Endothelial cell of umbilical vein (primary cell): ENCODE measurements around the gene CUX1. TPM values are rescaled to one million over a fixed set of nuclear protein-coding genes. Genes with fewer than 3 reads are reported as not detected.

Experiments used
- BruUV-seq: library from RNA; stranded (reverse); fragments of 400-500 nt; replicated peaks from 2 replicates; lab custom pipeline; 2021; lab: Mats Ljungman, UMichigan
- CTCF ChIA-PET: fragments of 300-600, 350-600 bp; sonication (Branson Sonifier 250); formaldehyde crosslinking; loops from one replicate; lab custom pipeline; 2021; ENCODE audit warnings: antibody characterized with exemption, inconsistent platforms; lab: Charles Lee
- POLR2A ChIA-PET: fragments of 300-600, 350-600 bp; sonication (Branson Sonifier 250); formaldehyde crosslinking; loops from one replicate; lab custom pipeline; 2021; ENCODE audit warnings: antibody characterized with exemption, inconsistent platforms; lab: Charles Lee
- DNase-seq: peaks from one replicate; pipeline ENCODE4 v3.0.0-alpha.2; 2011; ENCODE audit warnings: low read depth, low spot score
- FAIRE-seq: peaks from 2 replicates; lab custom pipeline; 2011; peaks lifted over from hg19 to GRCh38; lab: Jason Lieb, UNC
- H2AFZ ChIP-seq: 2 replicates; pipeline ENCODE4 v1.6.0; 2012; ENCODE audit warnings: low read depth, low read length, control low read depth, inconsistent platforms
- H3K27ac ChIP-seq: 2 replicates; pipeline ENCODE4 v1.5.1; 2011; ENCODE audit warnings: low read depth, mild to moderate bottlenecking, control low read depth, low read length, moderate library complexity; ENCODE audit not compliant: insufficient read depth
- H3K27me3 ChIP-seq, 2 experiments: 2 replicates each; pipeline versions ENCODE4 v1.6.0 to v1.6.1; 2011; ENCODE audit warnings: low read length in 2 of 2, mixed read lengths in 1 of 2; ENCODE audit not compliant: control insufficient read depth in 2 of 2, insufficient read depth in 2 of 2
- H3K36me3 ChIP-seq, 2 experiments: 2 replicates in 1 of 2; 3 replicates in 1 of 2; pipeline ENCODE4 v1.5.1; 2011; ENCODE audit warnings: low read length in 2 of 2, mild to moderate bottlenecking in 1 of 2, moderate library complexity in 1 of 2; ENCODE audit not compliant: control insufficient read depth in 2 of 2, insufficient read depth in 2 of 2; ENCODE audit errors: extremely low read depth in 1 of 2
- H3K4me1 ChIP-seq: 3 replicates; pipeline ENCODE4 v1.5.1; 2011; ENCODE audit warnings: mild to moderate bottlenecking, low read length; ENCODE audit not compliant: control insufficient read depth, insufficient read depth; ENCODE audit errors: extremely low read depth
- H3K4me2 ChIP-seq: 2 replicates; pipeline ENCODE4 v1.6.1; 2011; ENCODE audit warnings: low read length, control low read depth, mixed read lengths; ENCODE audit not compliant: insufficient read depth
- H3K4me3 ChIP-seq, 3 experiments: fragments of 200-600 bp in 1 of 3; sonication (generic), shearing (Covaris generic) in 1 of 3; replicated peaks in 1 of 3; 2 replicates each; pipeline ENCODE4 v1.5.1; 2011 to 2016; ENCODE audit warnings: control low read depth in 3 of 3, low read length in 3 of 3, mild to moderate bottlenecking in 2 of 3, inconsistent platforms in 1 of 3, low read depth in 1 of 3, moderate library complexity in 1 of 3; ENCODE audit not compliant: insufficient read depth in 1 of 3
- H3K79me2 ChIP-seq: 2 replicates; pipeline ENCODE4 v1.6.0; 2012; ENCODE audit warnings: low read length, inconsistent platforms; ENCODE audit not compliant: control insufficient read depth, insufficient read depth
- H3K9ac ChIP-seq: replicated peaks from 2 replicates; pipeline ENCODE3; 2011; ENCODE audit warnings: low read length, control low read depth; ENCODE audit not compliant: insufficient read depth; ENCODE audit errors: extremely low read depth
- H3K9me1 ChIP-seq: replicated peaks from 3 replicates; pipeline ENCODE4 v1.6.0; 2011; ENCODE audit warnings: mild to moderate bottlenecking, low read length; ENCODE audit not compliant: control insufficient read depth, insufficient read depth; ENCODE audit errors: extremely low read depth
- H3K9me3 ChIP-seq: replicated peaks from 2 replicates; pipeline ENCODE4 v1.5.1; 2012; ENCODE audit warnings: low read length, inconsistent platforms; ENCODE audit not compliant: control insufficient read depth, insufficient read depth
- H4K20me1 ChIP-seq: replicated peaks from 2 replicates; pipeline ENCODE3; 2011; ENCODE audit warnings: mild to moderate bottlenecking, low read length; ENCODE audit not compliant: control insufficient read depth, insufficient read depth; ENCODE audit errors: extremely low read depth
- CTCF ChIP-seq, 2 donors: IDR thresholded peaks; 1 replicate in 1 of 2; 2 replicates in 1 of 2; pipeline ENCODE4 v1.5.1; 2011; ENCODE audit warnings: low read length in 2 of 2, mild to moderate bottlenecking in 2 of 2, moderate library complexity in 2 of 2, control low read depth in 1 of 2, inconsistent platforms in 1 of 2, low read depth in 1 of 2; ENCODE audit not compliant: insufficient read depth in 1 of 2; ENCODE audit errors: extremely low read depth in 1 of 2
- EZH2 ChIP-seq: IDR thresholded peaks from 2 replicates; pipeline ENCODE4 v1.6.1; 2012; ENCODE audit warnings: borderline replicate concordance, low read depth, mild to moderate bottlenecking, moderate library complexity, low read length, inconsistent platforms; ENCODE audit not compliant: severe bottlenecking
- FOS ChIP-seq: IDR thresholded peaks from 2 replicates; pipeline ENCODE4 v1.6.1; 2011; ENCODE audit warnings: mild to moderate bottlenecking, low read length, moderate library complexity, borderline replicate concordance; ENCODE audit not compliant: insufficient read depth
- GATA2 ChIP-seq: IDR thresholded peaks from 2 replicates; pipeline ENCODE4 v1.7.0; 2011; ENCODE audit warnings: low read depth, mild to moderate bottlenecking, moderate library complexity, mixed read lengths, low read length; ENCODE audit not compliant: insufficient read length, insufficient read depth
- JUN ChIP-seq: IDR thresholded peaks from 2 replicates; pipeline ENCODE4 v1.6.1; 2011; ENCODE audit warnings: borderline replicate concordance, low read depth; ENCODE audit not compliant: insufficient read length, insufficient read depth
- MYC ChIP-seq: IDR thresholded peaks from one replicate; pipeline ENCODE4 v1.6.1; 2011; ENCODE audit warnings: mild to moderate bottlenecking, low read depth, low read length
- POLR2A ChIP-seq: IDR thresholded peaks from 2 replicates; pipeline ENCODE4 v1.6.1; 2012; ENCODE audit warnings: low read depth, mild to moderate bottlenecking, control low read depth, low read length
- POLR2AphosphoS5 ChIP-seq: IDR thresholded peaks from 2 replicates; pipeline ENCODE4 v1.6.1; 2012; ENCODE audit warnings: low read depth, mild to moderate bottlenecking, control low read depth, low read length, moderate library complexity; ENCODE audit not compliant: insufficient read depth
- dilution Hi-C: fragments of 300-500 bp; cut with MboI; formaldehyde crosslinking; loops from one replicate; pipeline ENCODE4 v1.15.0; 2019; ENCODE audit warnings: low sequenced_read_pairs; ENCODE audit not compliant: extremely low pct_ligation_motif_present
- intact Hi-C: fragments of 100-400 bp; cut with micrococcal nuclease; formaldehyde crosslinking; loops from one replicate; pipeline ENCODE4 v1.10.0; 2022
- polyA plus RNA-seq, 4 experiments: library from polyadenylated mRNA; depleted of rRNA in 3 of 4; stranded (reverse) in 3 of 4; unstranded in 1 of 4; fragments of >200 nt; gene quantifications; 2 replicates each; pipeline versions ENCODE4 v1.2.1 to v1.2.3, GENCODE V29; 2011 to 2012; ENCODE audit warnings: missing spikeins in 1 of 4
- total RNA-seq: library from RNA; stranded (reverse); gene quantifications from 2 replicates; pipeline ENCODE4 v1.2.3, GENCODE V29; 2021
- TF ChIP-seq, protein P1 (sequence below): IDR thresholded peaks from 2 replicates; pipeline ENCODE4 v1.6.1; 2011; ENCODE audit not compliant: insufficient read depth, insufficient read length

Gene CUX1
- total and polyA plus RNA-seq, 2 donors (not counting 3 experiments of a cell fraction or from before 2014, with no cell fraction given): 13.8 to 49.8 TPM

DNA sequence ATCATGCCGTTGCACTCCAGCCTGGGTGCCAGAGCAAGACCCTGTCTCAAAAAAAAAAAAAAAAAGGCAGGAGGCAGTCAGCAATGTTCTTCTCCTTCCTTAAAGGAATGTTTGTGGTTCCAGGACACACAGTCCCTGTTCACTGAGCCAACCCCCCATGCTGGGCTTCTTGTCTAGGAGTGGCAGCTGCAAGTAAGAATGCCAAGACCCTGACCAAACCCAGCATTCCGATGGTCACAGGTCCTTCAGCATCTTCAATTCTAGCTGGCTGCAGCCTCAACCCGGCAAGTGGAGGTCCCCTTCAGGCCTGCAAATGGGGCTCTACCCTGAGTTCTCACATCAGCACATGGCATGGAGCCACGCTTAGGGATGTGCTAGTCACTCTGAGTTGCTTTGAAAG, 38.2 kb upstream of the CUX1 start:
- intact Hi-C loops: no loop called here
- H3K27ac ChIP-seq: no peak overlapping the region
- no peaks in the 10 kb centered on the region for H3K9me3 ChIP-seq
- TF ChIP-seq, protein P1, sequence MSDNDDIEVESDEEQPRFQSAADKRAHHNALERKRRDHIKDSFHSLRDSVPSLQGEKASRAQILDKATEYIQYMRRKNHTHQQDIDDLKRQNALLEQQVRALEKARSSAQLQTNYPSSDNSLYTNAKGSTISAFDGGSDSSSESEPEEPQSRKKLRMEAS: no peak
- TF ChIP-seq FOS: no peak
- no peak for TF ChIP-seq CTCF (IDR thresholded peaks at IDR 0.05; ENCODE audit: extremely low read depth in 1 of 2, insufficient read depth in 1 of 2, low read depth in 1 of 2, low read length in 2 of 2)
- TF ChIP-seq GATA2: no peak
- no peak for TF ChIP-seq POLR2AphosphoS5
- no peak for TF ChIP-seq EZH2
- TF ChIP-seq JUN: no peak
- no peak for TF ChIP-seq MYC
- no peak for TF ChIP-seq POLR2A
- DNase-seq (no peak), FAIRE-seq (no peak)
- no peaks in the 10 kb centered on the region for H3K36me3 ChIP-seq
- H3K9me1 ChIP-seq: no peaks in the 10 kb centered on the region
- ChIA-PET CTCF (no interaction called here), POLR2A (no interaction called here)
- no peak overlapping the region for H2AFZ ChIP-seq
- dilution Hi-C loops: no loop called here
- H3K79me2 ChIP-seq: no peaks in the 10 kb centered on the region
- H3K27me3 ChIP-seq: peaks cover 4% of the 10 kb centered on the region in 2 experiments
- H4K20me1 ChIP-seq: no peaks in the 10 kb centered on the region
- no peak overlapping the region for H3K4me2 ChIP-seq
- no peak overlapping the region for H3K4me3 ChIP-seq
- no peaks in the 10 kb centered on the region for H3K4me1 ChIP-seq
- no peak overlapping the region for H3K9ac ChIP-seq
- BruUV-seq: no TSS peak
